Measurements from ENCODE around the gene DSTN.

The DSTN gene

GRCh38 chr20:17627101-17627955, 57.5 kb downstream of the DSTN start:
- peaks cover 0 to 4% of the 10 kb centered on the region in 2 donors for H3K4me1 ChIP-seq (ENCODE audit: control insufficient read depth in 1 of 2, insufficient read depth in 2 of 2, low read length in 2 of 2)
- H3K36me3 ChIP-seq (ENCODE audit: control insufficient read depth in 1 of 2, insufficient read depth in 2 of 2, low read length in 2 of 2): peaks cover 84 to 99% of the 10 kb centered on the region in 2 donors
- no peaks in the 10 kb centered on the region for H3K9me3 ChIP-seq (ENCODE audit: control insufficient read depth in 1 of 2, low read length in 2 of 2)
- no peak overlapping the region for H3K4me3 ChIP-seq (ENCODE audit: low read depth in 1 of 2, low read length in 2 of 2)
- H3K27ac ChIP-seq (ENCODE audit: low read length): no peak overlapping the region
- no peaks in the 10 kb centered on the region for H3K27me3 ChIP-seq (ENCODE audit: low read depth, low read length)

- no peak overlapping the region for H3K27ac ChIP-seq (ENCODE audit: low read length)
- H3K27me3 ChIP-seq (ENCODE audit: low read depth, low read length): no peaks in the 10 kb centered on the region
- peaks cover 84 to 99% of the 10 kb centered on the region in 2 donors for H3K36me3 ChIP-seq (ENCODE audit: control insufficient read depth in 1 of 2, insufficient read depth in 2 of 2, low read length in 2 of 2)
- H3K4me1 ChIP-seq (ENCODE audit: control insufficient read depth in 1 of 2, insufficient read depth in 2 of 2, low read length in 2 of 2): peaks cover 0 to 4% of the 10 kb centered on the region in 2 donors
- no peaks in the 10 kb centered on the region for H3K9me3 ChIP-seq (ENCODE audit: control insufficient read depth in 1 of 2, low read length in 2 of 2)
- H3K4me3 ChIP-seq (ENCODE audit: low read depth in 1 of 2, low read length in 2 of 2): no peak overlapping the region
These were observed 58.4 kb downstream of the DSTN start for GRCh38 chr20:17628101-17628841.

GRCh38 chr20:17629025-17629424, 59.1 kb downstream of the DSTN start:
- no peaks in the 10 kb centered on the region for H3K9me3 ChIP-seq (ENCODE audit: control insufficient read depth in 1 of 2, low read length in 2 of 2)
- no peaks in the 10 kb centered on the region for H3K27me3 ChIP-seq (ENCODE audit: low read depth, low read length)
- peaks cover 1 to 7% of the 10 kb centered on the region in 2 donors for H3K4me1 ChIP-seq (ENCODE audit: control insufficient read depth in 1 of 2, insufficient read depth in 2 of 2, low read length in 2 of 2)
- no peak overlapping the region for H3K27ac ChIP-seq (ENCODE audit: low read length)
- peaks cover 86 to 99% of the 10 kb centered on the region in 2 donors for H3K36me3 ChIP-seq (ENCODE audit: control insufficient read depth in 1 of 2, insufficient read depth in 2 of 2, low read length in 2 of 2)
- no peak overlapping the region for H3K4me3 ChIP-seq (ENCODE audit: low read depth in 1 of 2, low read length in 2 of 2)

- Histone ChIP-seq H3K4me3 (ENCODE audit: low read depth in 1 of 2, low read length in 2 of 2) (no peak overlapping the region), H3K36me3 (ENCODE audit: control insufficient read depth in 1 of 2, insufficient read depth in 2 of 2, low read length in 2 of 2) (peaks cover 86 to 99% of the 10 kb centered on the region in 2 donors), H3K9me3 (ENCODE audit: control insufficient read depth in 1 of 2, low read length in 2 of 2) (no peaks in the 10 kb centered on the region), H3K4me1 (ENCODE audit: control insufficient read depth in 1 of 2, insufficient read depth in 2 of 2, low read length in 2 of 2) (peaks cover 8 to 14% of the 10 kb centered on the region in 2 donors), H3K27me3 (ENCODE audit: low read depth, low read length) (no peaks in the 10 kb centered on the region), H3K27ac (ENCODE audit: low read length) (no peak overlapping the region)
These were observed 59.8 kb downstream of the DSTN start for GRCh38 chr20:17629678-17630089.

GRCh38 chr20:17630151-17630805, 60.4 kb downstream of the DSTN start:
- no peaks in the 10 kb centered on the region for H3K9me3 ChIP-seq (ENCODE audit: control insufficient read depth in 1 of 2, low read length in 2 of 2)
- no peak overlapping the region for H3K27ac ChIP-seq (ENCODE audit: low read length)
- H3K36me3 ChIP-seq (ENCODE audit: control insufficient read depth in 1 of 2, insufficient read depth in 2 of 2, low read length in 2 of 2): peaks cover 88 to 97% of the 10 kb centered on the region in 2 donors
- no peak overlapping the region for H3K4me3 ChIP-seq (ENCODE audit: low read depth in 1 of 2, low read length in 2 of 2)
- peaks cover 10 to 20% of the 10 kb centered on the region in 2 donors for H3K4me1 ChIP-seq (ENCODE audit: control insufficient read depth in 1 of 2, insufficient read depth in 2 of 2, low read length in 2 of 2)
- H3K27me3 ChIP-seq (ENCODE audit: low read depth, low read length): no peaks in the 10 kb centered on the region

GRCh38 chr20:17630806-17631195, 60.9 kb downstream of the DSTN start:
- H3K9me3 ChIP-seq (ENCODE audit: control insufficient read depth in 1 of 2, low read length in 2 of 2): no peaks in the 10 kb centered on the region
- H3K4me1 ChIP-seq (ENCODE audit: control insufficient read depth in 1 of 2, insufficient read depth in 2 of 2, low read length in 2 of 2): peaks cover 10 to 23% of the 10 kb centered on the region in 2 donors
- H3K27ac ChIP-seq (ENCODE audit: low read length): no peak overlapping the region
- no peak overlapping the region for H3K4me3 ChIP-seq (ENCODE audit: low read depth in 1 of 2, low read length in 2 of 2)
- H3K36me3 ChIP-seq (ENCODE audit: control insufficient read depth in 1 of 2, insufficient read depth in 2 of 2, low read length in 2 of 2): peaks cover 86 to 97% of the 10 kb centered on the region in 2 donors
- H3K27me3 ChIP-seq (ENCODE audit: low read depth, low read length): no peaks in the 10 kb centered on the region

- Histone ChIP-seq H3K4me1 (ENCODE audit: control insufficient read depth in 1 of 2, insufficient read depth in 2 of 2, low read length in 2 of 2) (peaks cover 10 to 33% of the 10 kb centered on the region in 2 donors), H3K27ac (ENCODE audit: low read length) (no peak overlapping the region), H3K27me3 (ENCODE audit: low read depth, low read length) (no peaks in the 10 kb centered on the region), H3K4me3 (ENCODE audit: low read depth in 1 of 2, low read length in 2 of 2) (no peak overlapping the region), H3K36me3 (ENCODE audit: control insufficient read depth in 1 of 2, insufficient read depth in 2 of 2, low read length in 2 of 2) (peaks cover 86 to 97% of the 10 kb centered on the region in 2 donors), H3K9me3 (ENCODE audit: control insufficient read depth in 1 of 2, low read length in 2 of 2) (no peaks in the 10 kb centered on the region)
These were observed 61.9 kb downstream of the DSTN start for GRCh38 chr20:17631576-17632319.

- H3K4me3 ChIP-seq (ENCODE audit: low read depth in 1 of 2, low read length in 2 of 2): no peak overlapping the region
- peaks cover 10 to 36% of the 10 kb centered on the region in 2 donors for H3K4me1 ChIP-seq (ENCODE audit: control insufficient read depth in 1 of 2, insufficient read depth in 2 of 2, low read length in 2 of 2)
- H3K27ac ChIP-seq (ENCODE audit: low read length): no peak overlapping the region
- H3K27me3 ChIP-seq (ENCODE audit: low read depth, low read length): no peaks in the 10 kb centered on the region
- H3K36me3 ChIP-seq (ENCODE audit: control insufficient read depth in 1 of 2, insufficient read depth in 2 of 2, low read length in 2 of 2): peaks cover 80 to 96% of the 10 kb centered on the region in 2 donors
- no peaks in the 10 kb centered on the region for H3K9me3 ChIP-seq (ENCODE audit: control insufficient read depth in 1 of 2, low read length in 2 of 2)
These were observed 63.5 kb downstream of the DSTN start for GRCh38 chr20:17633221-17633849.

- no peak overlapping the region for H3K4me3 ChIP-seq (ENCODE audit: low read depth in 1 of 2, low read length in 2 of 2)
These were observed 64.1 kb downstream of the DSTN start for GRCh38 chr20:17633850-17634500.

More at GRCh38 chr20:17633850-17634500, 64.1 kb downstream of the DSTN start:
- Histone ChIP-seq H3K36me3 (ENCODE audit: control insufficient read depth in 1 of 2, insufficient read depth in 2 of 2, low read length in 2 of 2) (peaks cover 81 to 95% of the 10 kb centered on the region in 2 donors), H3K27me3 (ENCODE audit: low read depth, low read length) (no peaks in the 10 kb centered on the region), H3K9me3 (ENCODE audit: control insufficient read depth in 1 of 2, low read length in 2 of 2) (no peaks in the 10 kb centered on the region), H3K4me1 (ENCODE audit: control insufficient read depth in 1 of 2, insufficient read depth in 2 of 2, low read length in 2 of 2) (peaks cover 14 to 40% of the 10 kb centered on the region in 2 donors), H3K27ac (ENCODE audit: low read length) (no peak overlapping the region)
